Measurements from ENCODE around the gene RNF141.

DNA sequence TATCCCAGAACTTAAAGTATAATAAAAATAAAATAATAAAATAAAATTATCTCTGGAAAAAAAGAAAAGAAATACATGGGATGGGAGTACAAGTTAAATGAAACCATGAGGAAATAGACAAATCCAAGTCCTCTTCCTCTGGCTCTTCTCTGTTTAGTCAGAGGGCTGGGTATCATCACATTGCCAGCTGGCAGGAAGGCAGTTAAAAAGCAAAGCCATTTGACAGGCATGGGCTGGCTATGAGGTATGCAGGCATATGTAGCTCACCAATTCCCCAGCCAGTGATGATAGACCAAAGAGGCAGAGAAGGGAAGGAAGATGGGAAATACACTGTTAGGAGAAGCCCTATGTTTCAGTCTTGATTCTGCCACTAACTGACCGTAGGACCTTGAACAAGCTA, 21.0 kb upstream of the RNF141 start:
- TF ChIP-seq, protein P1, sequence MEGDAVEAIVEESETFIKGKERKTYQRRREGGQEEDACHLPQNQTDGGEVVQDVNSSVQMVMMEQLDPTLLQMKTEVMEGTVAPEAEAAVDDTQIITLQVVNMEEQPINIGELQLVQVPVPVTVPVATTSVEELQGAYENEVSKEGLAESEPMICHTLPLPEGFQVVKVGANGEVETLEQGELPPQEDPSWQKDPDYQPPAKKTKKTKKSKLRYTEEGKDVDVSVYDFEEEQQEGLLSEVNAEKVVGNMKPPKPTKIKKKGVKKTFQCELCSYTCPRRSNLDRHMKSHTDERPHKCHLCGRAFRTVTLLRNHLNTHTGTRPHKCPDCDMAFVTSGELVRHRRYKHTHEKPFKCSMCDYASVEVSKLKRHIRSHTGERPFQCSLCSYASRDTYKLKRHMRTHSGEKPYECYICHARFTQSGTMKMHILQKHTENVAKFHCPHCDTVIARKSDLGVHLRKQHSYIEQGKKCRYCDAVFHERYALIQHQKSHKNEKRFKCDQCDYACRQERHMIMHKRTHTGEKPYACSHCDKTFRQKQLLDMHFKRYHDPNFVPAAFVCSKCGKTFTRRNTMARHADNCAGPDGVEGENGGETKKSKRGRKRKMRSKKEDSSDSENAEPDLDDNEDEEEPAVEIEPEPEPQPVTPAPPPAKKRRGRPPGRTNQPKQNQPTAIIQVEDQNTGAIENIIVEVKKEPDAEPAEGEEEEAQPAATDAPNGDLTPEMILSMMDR (IDR thresholded peaks at IDR 0.05; ENCODE audit: insufficient read depth, low read depth, low read length): no peak
- TF ChIP-seq EZH2 (IDR thresholded peaks at IDR 0.05; ENCODE audit: insufficient read depth, low read length): no peak
